ENCODE measurements around the gene WDR81.
A peak's percentile ranks its signal among the peaks of the same experiment; 100 is the strongest.

Gene WDR81

DNA sequence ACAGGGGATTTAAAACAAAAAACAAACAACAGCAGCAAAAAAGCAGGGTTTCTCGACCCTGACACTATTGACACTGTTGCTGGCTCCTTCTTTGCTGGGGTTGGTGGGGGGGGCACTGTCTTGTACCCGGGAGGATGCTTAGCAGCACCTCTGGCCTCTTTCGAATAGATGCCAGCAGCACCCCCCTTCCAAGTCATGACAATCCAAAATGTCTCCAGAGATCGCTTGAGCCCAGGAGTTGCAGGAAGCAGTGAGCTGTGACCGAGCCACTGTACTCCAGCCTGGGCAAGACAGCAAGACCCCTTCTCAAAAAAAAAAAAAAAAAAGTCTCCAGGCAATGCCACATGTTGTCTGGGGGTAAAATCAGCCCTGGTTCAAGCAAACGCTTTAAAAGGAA lies 57.7 kb downstream of the WDR81 start:
- DNase-seq (ENCODE audit: low read depth), result no peak

DNA sequence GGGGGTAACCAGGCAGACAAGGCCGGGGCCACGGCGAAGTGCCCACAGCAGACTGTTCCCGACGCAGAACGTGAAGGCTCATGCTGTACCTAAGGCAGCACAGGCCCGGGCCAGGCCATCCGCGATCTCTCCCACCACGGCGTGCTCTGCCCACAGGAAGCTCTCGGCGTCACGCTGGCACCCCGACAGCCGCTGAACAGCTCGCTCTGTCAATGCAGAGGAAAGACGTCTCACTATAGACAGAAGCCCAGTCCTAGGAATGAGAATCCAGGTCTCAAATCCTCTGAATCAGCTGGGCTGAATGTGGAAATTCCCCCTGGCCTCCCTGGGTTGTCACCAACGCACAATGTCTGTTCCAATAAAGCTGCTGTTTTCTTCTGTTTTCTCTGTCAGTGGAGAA lies 58.8 kb downstream of the WDR81 start:
- no peak for DNase-seq (ENCODE audit: low read depth)

DNA sequence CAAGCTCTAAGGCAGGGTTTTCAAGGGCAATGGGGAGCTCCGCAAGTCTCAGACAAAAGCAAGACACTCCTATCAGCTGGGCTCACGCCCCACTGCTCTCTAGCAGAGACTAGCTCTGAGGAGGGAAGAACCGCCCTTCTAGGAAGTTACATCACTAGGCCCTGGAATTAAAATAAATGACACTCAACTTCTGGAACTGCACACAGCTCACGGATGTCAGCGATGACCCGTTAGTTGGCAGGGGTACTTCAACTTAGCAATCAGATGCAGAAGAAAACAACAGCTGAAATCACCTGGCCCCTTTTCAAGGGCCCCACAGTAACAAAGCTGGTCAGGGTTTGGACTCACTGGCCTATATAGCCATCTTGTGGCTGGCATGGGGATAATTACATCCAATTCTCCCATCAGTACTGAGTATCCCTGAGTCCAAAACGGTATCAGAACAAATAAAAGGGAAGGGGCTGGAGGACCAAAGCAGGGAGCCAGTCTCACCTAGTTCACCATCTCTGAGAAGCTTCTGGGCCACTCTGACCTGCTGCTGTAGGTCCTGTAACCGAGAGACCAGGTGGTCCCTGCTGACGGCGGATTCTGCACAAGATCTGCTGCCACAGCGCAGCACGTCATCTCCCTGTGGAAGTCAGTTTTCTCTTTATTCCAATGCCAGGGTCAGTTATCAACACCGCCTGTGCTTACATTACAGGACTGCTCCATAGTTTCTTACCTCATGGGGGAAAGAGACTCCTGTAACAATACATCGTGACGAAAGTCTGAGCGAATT lies 59.5 kb downstream of the WDR81 start:
- peak; percentile 87 for DNase-seq (ENCODE audit: low read depth)

DNA sequence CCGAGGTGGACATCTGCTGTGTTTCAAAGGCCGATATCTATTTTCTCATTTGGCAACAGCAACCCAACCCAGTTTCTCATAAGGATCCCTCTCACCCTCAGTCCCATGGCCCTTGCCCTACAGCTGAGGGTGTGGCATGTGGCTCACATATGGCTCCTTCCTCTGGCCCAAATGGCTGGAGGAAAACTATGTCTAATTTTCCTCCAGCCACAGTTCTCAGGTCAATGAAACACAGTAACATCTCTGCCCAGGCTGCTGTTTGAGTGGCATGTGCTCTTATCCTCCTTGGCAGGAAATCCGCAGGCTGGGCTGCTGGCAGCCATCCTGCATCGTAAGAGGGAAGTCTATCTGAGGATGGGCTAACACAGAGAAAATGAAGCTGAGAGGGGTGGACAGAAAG lies 61.4 kb downstream of the WDR81 start:
- no peak for DNase-seq (ENCODE audit: low read depth)

DNA sequence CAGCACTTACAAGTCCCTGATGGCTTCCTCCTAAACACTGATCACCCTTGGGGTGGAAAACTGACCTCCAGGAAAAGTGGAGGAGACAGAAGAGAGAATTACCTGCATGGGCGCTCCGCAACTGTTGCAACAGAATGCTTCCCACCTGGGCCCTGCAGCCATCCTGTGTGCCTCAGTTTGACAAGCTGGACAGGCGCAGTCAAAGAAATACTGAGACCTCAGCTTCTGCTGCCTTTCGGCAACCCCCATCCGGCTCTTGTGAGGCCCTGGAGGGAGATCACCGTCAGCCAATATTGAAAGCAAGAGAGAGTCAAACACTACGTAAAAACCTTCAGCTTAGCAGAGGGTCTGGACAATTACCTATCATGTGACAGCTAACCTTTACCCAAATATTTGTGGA lies 62.2 kb downstream of the WDR81 start:
- DNase-seq (ENCODE audit: low read depth), result no peak

GRCh38 chr17:1787301-1787902 lies 62.9 kb downstream of the WDR81 start:
- DNase-seq (ENCODE audit: low read depth), result peak; percentile 75

Data from GM04503 (cell line).